ENCODE results near the gene PCNX2. TPM values are rescaled to one million over a fixed set of nuclear protein-coding genes. Genes with fewer than 3 reads are reported as not detected.

Gene PCNX2
- total and polyA plus RNA-seq, 10 of the 15 experiments (the other 5 are each of a cell fraction or from before 2014, with no cell fraction given) = 2.1 to 16.4 (median 8.1) TPM

DNA sequence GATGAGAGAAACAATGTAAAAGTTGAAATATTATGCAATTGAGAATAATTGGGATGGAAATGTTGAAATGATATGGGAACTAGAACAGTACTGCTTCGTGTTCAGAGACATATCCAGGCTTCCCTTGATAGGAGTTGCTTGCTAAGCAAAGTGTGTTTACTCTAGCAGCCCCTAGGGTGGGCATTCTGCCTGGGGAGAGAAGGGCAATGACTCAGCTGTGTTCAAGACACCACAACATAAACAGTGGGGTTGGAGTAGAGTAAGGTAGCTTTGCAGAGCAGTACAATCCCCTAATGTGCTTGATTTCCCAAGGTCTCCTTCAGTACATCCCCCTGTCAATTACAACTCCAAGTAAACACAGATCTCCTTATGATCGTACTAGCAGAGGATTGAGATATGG lies 4.8 kb upstream of the PCNX2 start:
- no peak overlapping the region for H3K27ac ChIP-seq (ENCODE audit: control insufficient read depth, insufficient read depth)
- H2AFZ ChIP-seq (ENCODE audit: control insufficient read depth, low read depth, low read length) = no peak overlapping the region
- no peak overlapping the region for H3K4me3 ChIP-seq
- BruUV-seq (replicated peaks) = no TSS peak
- ChIA-PET SMC1A (ENCODE audit: uncharacterized antibody, unreplicated experiment) (interaction anchor here (1.2 kb wide), 1 partner anchor 24 kb away, joined by 3 read pairs; no protein-coding TSS in a partner anchor), RAD21 (ENCODE audit: unreplicated experiment) (no interaction called here), POLR2A (no interaction called here), CTCF (interaction anchor here (0.6 kb wide), 1 partner anchor 342 kb away, joined by 3 read pairs; no protein-coding TSS in a partner anchor)
- H4K20me1 ChIP-seq (ENCODE audit: control insufficient read depth, insufficient read depth) = no peaks in the 10 kb centered on the region
- 22% methylated on average over 2 of the region's 2 CpGs for WGBS (ENCODE audit: insufficient coverage, insufficient replicate concordance, low lambda C conversion rate, missing lambda C conversion rate)
- DNase-seq (ENCODE audit: low read depth, low spot score) = no peak
- intact Hi-C loops (cut with micrococcal nuclease; ENCODE audit: unreplicated experiment) = loop anchor here (5.0 kb wide), 1 partner anchor 767 kb away; no protein-coding TSS in a partner anchor
- H3K4me1 ChIP-seq (ENCODE audit: control insufficient read depth, insufficient read depth, low read length) = no peaks in the 10 kb centered on the region
- H3K9ac ChIP-seq (ENCODE audit: control insufficient read depth, insufficient read depth, low read length) = no peak overlapping the region
- no peak for ATAC-seq
- H3K9me3 ChIP-seq (replicated peaks; ENCODE audit: control insufficient read depth, insufficient read depth, low read length) = no peaks in the 10 kb centered on the region
- no peak for FAIRE-seq
- TF ChIP-seq LARP7 (IDR thresholded peaks at IDR 0.05) (no peak), RAD21 (IDR thresholded peaks at IDR 0.05; ENCODE audit: insufficient read depth, low read depth, low read length) (no peak), FOXM1 (IDR thresholded peaks at IDR 0.05; ENCODE audit: low read depth, low read length) (no peak), GABPA (IDR thresholded peaks at IDR 0.05; ENCODE audit: low read depth) (no peak), SP1 (IDR thresholded peaks at IDR 0.05; ENCODE audit: low read depth, low read length) (no peak), GATAD2B (conservative IDR thresholded peaks at IDR 0.05; ENCODE audit: low read depth) (no peak), PML (IDR thresholded peaks at IDR 0.05; ENCODE audit: low read length) (no peak)
- TF ChIP-seq, protein P1, sequence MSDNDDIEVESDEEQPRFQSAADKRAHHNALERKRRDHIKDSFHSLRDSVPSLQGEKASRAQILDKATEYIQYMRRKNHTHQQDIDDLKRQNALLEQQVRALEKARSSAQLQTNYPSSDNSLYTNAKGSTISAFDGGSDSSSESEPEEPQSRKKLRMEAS (IDR thresholded peaks at IDR 0.05; ENCODE audit: low read depth, low read length) = no peak
- TF ChIP-seq, protein P2, sequence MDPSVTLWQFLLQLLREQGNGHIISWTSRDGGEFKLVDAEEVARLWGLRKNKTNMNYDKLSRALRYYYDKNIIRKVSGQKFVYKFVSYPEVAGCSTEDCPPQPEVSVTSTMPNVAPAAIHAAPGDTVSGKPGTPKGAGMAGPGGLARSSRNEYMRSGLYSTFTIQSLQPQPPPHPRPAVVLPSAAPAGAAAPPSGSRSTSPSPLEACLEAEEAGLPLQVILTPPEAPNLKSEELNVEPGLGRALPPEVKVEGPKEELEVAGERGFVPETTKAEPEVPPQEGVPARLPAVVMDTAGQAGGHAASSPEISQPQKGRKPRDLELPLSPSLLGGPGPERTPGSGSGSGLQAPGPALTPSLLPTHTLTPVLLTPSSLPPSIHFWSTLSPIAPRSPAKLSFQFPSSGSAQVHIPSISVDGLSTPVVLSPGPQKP (IDR thresholded peaks at IDR 0.05; ENCODE audit: low read depth, low read length) = no peak
- TF ChIP-seq, protein P3, sequence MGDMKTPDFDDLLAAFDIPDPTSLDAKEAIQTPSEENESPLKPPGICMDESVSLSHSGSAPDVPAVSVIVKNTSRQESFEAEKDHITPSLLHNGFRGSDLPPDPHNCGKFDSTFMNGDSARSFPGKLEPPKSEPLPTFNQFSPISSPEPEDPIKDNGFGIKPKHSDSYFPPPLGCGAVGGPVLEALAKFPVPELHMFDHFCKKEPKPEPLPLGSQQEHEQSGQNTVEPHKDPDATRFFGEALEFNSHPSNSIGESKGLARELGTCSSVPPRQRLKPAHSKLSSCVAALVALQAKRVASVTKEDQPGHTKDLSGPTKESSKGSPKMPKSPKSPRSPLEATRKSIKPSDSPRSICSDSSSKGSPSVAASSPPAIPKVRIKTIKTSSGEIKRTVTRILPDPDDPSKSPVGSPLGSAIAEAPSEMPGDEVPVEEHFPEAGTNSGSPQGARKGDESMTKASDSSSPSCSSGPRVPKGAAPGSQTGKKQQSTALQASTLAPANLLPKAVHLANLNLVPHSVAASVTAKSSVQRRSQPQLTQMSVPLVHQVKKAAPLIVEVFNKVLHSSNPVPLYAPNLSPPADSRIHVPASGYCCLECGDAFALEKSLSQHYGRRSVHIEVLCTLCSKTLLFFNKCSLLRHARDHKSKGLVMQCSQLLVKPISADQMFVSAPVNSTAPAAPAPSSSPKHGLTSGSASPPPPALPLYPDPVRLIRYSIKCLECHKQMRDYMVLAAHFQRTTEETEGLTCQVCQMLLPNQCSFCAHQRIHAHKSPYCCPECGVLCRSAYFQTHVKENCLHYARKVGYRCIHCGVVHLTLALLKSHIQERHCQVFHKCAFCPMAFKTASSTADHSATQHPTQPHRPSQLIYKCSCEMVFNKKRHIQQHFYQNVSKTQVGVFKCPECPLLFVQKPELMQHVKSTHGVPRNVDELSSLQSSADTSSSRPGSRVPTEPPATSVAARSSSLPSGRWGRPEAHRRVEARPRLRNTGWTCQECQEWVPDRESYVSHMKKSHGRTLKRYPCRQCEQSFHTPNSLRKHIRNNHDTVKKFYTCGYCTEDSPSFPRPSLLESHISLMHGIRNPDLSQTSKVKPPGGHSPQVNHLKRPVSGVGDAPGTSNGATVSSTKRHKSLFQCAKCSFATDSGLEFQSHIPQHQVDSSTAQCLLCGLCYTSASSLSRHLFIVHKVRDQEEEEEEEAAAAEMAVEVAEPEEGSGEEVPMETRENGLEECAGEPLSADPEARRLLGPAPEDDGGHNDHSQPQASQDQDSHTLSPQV (IDR thresholded peaks at IDR 0.05) = no peak
- no peaks in the 10 kb centered on the region; a peak in 1 of 4 replicates for H3K27me3 ChIP-seq (replicated peaks in 1 of 2; ENCODE audit: control insufficient read depth in 2 of 2, insufficient read depth in 2 of 2, low read length in 1 of 2)
- no peak overlapping the region for H3K4me2 ChIP-seq (ENCODE audit: control insufficient read depth, insufficient read depth)
- no peaks in the 10 kb centered on the region for H3K36me3 ChIP-seq (ENCODE audit: control insufficient read depth in 2 of 2, insufficient read depth in 2 of 2, low read length in 1 of 2)
- in situ Hi-C loops (cut with MboI) = no loop called here
- no peaks in the 10 kb centered on the region for H3K79me2 ChIP-seq (ENCODE audit: control insufficient read depth, insufficient read depth, low read length)

Data from GM12878 (cell line).